Smooth muscle cell of trachea (primary cell): ENCODE results near the gene KCNK4. TPM values are rescaled to one million over a fixed set of nuclear protein-coding genes. Genes with fewer than 3 reads are reported as not detected.

Source experiments
- total RNA-seq: library from RNA; depleted of rRNA; stranded (reverse); fragments of >200 nt; gene quantifications from 2 replicates; pipeline ENCODE4 v1.2.1, GENCODE V29; 2014

The KCNK4 gene
- total RNA-seq = 0.17 TPM in 1 of 2 replicates, not detected in the other

GRCh38 chr11:64291262-64291751 is at the start of gene KCNK4:
TSS of gene KCNK4 (plus strand) at chr11:64291302. CDS start at chr11:64293019, 1,717 bp downstream.

GRCh38 chr11:64246871-64247728 is 44.0 kb upstream of the KCNK4 start, which contains the start of gene PPP1R14B:
TSS of gene PPP1R14B (minus strand) at chr11:64246943. CDS start at chr11:64246673, 270 bp downstream.

GRCh38 chr11:64251016-64251752 is 39.9 kb upstream of the KCNK4 start, which contains the start of gene PLCB3:
TSS of gene PLCB3 (plus strand) at chr11:64251530. CDS start at chr11:64251650, 120 bp downstream.

GRCh38 chr11:64284048-64284961 is 6.8 kb upstream of the KCNK4 start, which contains the start of gene BAD:
TSS of gene BAD (minus strand) at chr11:64284665. CDS start at chr11:64284368, 297 bp downstream.

GRCh38 chr11:64284962-64285884 is 5.9 kb upstream of the KCNK4 start, which contains the start of gene GPR137:
TSS of gene GPR137 (plus strand) at chr11:64285848. CDS start at chr11:64286525, 677 bp downstream.

GRCh38 chr11:64299847-64300648 is 8.9 kb downstream of the KCNK4 start, which contains the start of gene CATSPERZ:
TSS of gene CATSPERZ (plus strand) at chr11:64300358. CDS start at chr11:64300411, 53 bp downstream.

GRCh38 chr11:64305075-64305690 is 14.1 kb downstream of the KCNK4 start, which contains the start of gene ESRRA:
TSS of gene ESRRA (plus strand) at chr11:64305524. CDS start at chr11:64307180, 1,656 bp downstream.

GRCh38 chr11:64317325-64317960 is 26.3 kb downstream of the KCNK4 start, which contains the start of gene TRMT112:
TSS of gene TRMT112 (minus strand) at chr11:64317559. CDS start at chr11:64317526, 33 bp downstream.

GRCh38 chr11:64317961-64318765 is 27.1 kb downstream of the KCNK4 start, which contains the start of gene PRDX5:
TSS of gene PRDX5 (plus strand) at chr11:64318121. CDS start at chr11:64318216, 95 bp downstream.

GRCh38 chr11:64339754-64340408 is 48.8 kb downstream of the KCNK4 start, which contains the start of gene CCDC88B:
TSS of gene CCDC88B (plus strand) at chr11:64340204. CDS start at chr11:64340267, 63 bp downstream.

Other genes starting within 250 kb of the KCNK4 start
- 22.4 and 23.3 TPM in 2 replicates for gene MACROD1, start 125.2 kb upstream of the KCNK4 start, total RNA-seq
- 119 and 132 TPM in 2 replicates for gene STIP1, start 105.1 kb upstream of the KCNK4 start, total RNA-seq
- 1.8 and 6.0 TPM in 2 replicates for gene FERMT3, start 84.6 kb upstream of the KCNK4 start, total RNA-seq
- gene TRPT1, start 65.1 kb upstream of the KCNK4 start, total RNA-seq = 28.5 and 50.6 TPM in 2 replicates
- gene NUDT22, start 65.0 kb upstream of the KCNK4 start, total RNA-seq = 62.4 and 66.0 TPM in 2 replicates
- gene DNAJC4, start 60.8 kb upstream of the KCNK4 start, total RNA-seq = 8.0 and 18.2 TPM in 2 replicates
- gene VEGFB, start 56.7 kb upstream of the KCNK4 start, total RNA-seq = 38.7 and 41.5 TPM in 2 replicates
- 45.7 and 91.8 TPM in 2 replicates for gene FKBP2, start 50.2 kb upstream of the KCNK4 start, total RNA-seq
- gene PPP1R14B, start 44.4 kb upstream of the KCNK4 start, total RNA-seq = 164 and 283 TPM in 2 replicates
- 46.4 and 54.9 TPM in 2 replicates for gene PLCB3, start 39.8 kb upstream of the KCNK4 start, total RNA-seq
- gene BAD, start 6.6 kb upstream of the KCNK4 start, total RNA-seq = 80.6 and 85.5 TPM in 2 replicates
- gene GPR137, start 5.5 kb upstream of the KCNK4 start, total RNA-seq = 11.8 and 21.2 TPM in 2 replicates
- gene CATSPERZ, start 9.1 kb downstream of the KCNK4 start, total RNA-seq = 0.44 and 0.66 TPM in 2 replicates
- gene ESRRA, start 14.2 kb downstream of the KCNK4 start, total RNA-seq = 34.6 and 44.3 TPM in 2 replicates
- gene TRMT112, start 26.3 kb downstream of the KCNK4 start, total RNA-seq = 177 and 342 TPM in 2 replicates
- gene PRDX5, start 26.8 kb downstream of the KCNK4 start, total RNA-seq = 202 and 213 TPM in 2 replicates
- 1.0 and 1.2 TPM in 2 replicates for gene CCDC88B, start 48.9 kb downstream of the KCNK4 start, total RNA-seq
- 45.8 and 49.0 TPM in 2 replicates for gene RPS6KA4, start 67.9 kb downstream of the KCNK4 start, total RNA-seq